Neural progenitor cell (in vitro differentiated cells): ENCODE measurements around the gene HDAC7.
"Not testable (repeated sequence)": the region's sequence is repeated elsewhere in the genome, so short reads cannot be mapped to it uniquely, and the experiment has no call there.

Experiments
- CTCF ChIP-seq: fragments of 200-600 bp; sonication (generic); IDR thresholded peaks from 2 replicates; pipeline ENCODE4 v1.5.1; 2017; ENCODE audit warnings: antibody characterized with exemption, mild to moderate bottlenecking
- EZH2phosphoT487 ChIP-seq: fragments of 200-600 bp; sonication (generic); IDR thresholded peaks from 2 replicates; pipeline ENCODE4 v1.6.1; 2017; ENCODE audit warnings: antibody characterized with exemption

- not testable (repeated sequence) for TF ChIP-seq CTCF, EZH2phosphoT487
These were observed 10.2 kb downstream of the HDAC7 start for GRCh38 chr12:47809518-47809917.
